GM12878 (cell line): Measurements from ENCODE around the gene CRTC2. TPM values are rescaled to one million over a fixed set of nuclear protein-coding genes. Genes with fewer than 3 reads are reported as not detected.

ENCODE experiments used
- ATAC-seq: fragments of 200-7000 bp; cut with Tn5 transposase; 3 replicates; pipeline ENCODE4 v1.9.1; 2020; ENCODE audit warnings: mild to moderate bottlenecking, moderate library complexity
- BruUV-seq: library from RNA; stranded (reverse); fragments of 400-500 nt; replicated peaks from 2 replicates; lab custom pipeline; 2021; lab: Mats Ljungman, UMichigan
- CTCF ChIA-PET: fragments of 300-600 bp; sonication (Branson Sonifier 250); formaldehyde crosslinking; extraction: SDS; loops from one replicate; lab custom pipeline; 2021; ENCODE audit warnings: inconsistent platforms; lab: Yijun Ruan, JAX
- POLR2A ChIA-PET: fragments of 350-600 bp; formaldehyde crosslinking; extraction: SDS; loops from one replicate; lab custom pipeline; 2021; ENCODE audit warnings: inconsistent platforms; lab: Charles Lee
- RAD21 ChIA-PET: fragments of 300-600 bp; sonication (Branson Sonifier 250); formaldehyde crosslinking; loops from one replicate; lab custom pipeline; 2023; ENCODE audit warnings: antibody characterized with exemption; ENCODE audit not compliant: unreplicated experiment; lab: Charles Lee
- SMC1A ChIA-PET: fragments of 300-600 bp; sonication (Branson Sonifier 250); formaldehyde crosslinking; loops from one replicate; lab custom pipeline; 2023; ENCODE audit not compliant: unreplicated experiment, uncharacterized antibody; lab: Charles Lee
- DNase-seq: peaks from one replicate; pipeline ENCODE4 v3.0.0-alpha.2; 2011; ENCODE audit warnings: low read depth, low spot score
- FAIRE-seq: peaks from 3 replicates; lab custom pipeline; 2011; peaks lifted over from hg19 to GRCh38; lab: Jason Lieb, UNC
- H2AFZ ChIP-seq: 2 replicates; pipeline ENCODE4 v1.6.0; 2011; ENCODE audit warnings: low read depth, low read length, control low read depth; ENCODE audit not compliant: control insufficient read depth
- H3K27ac ChIP-seq: 2 replicates; pipeline ENCODE4 v1.5.1; 2011; ENCODE audit warnings: control low read depth; ENCODE audit not compliant: control insufficient read depth, insufficient read depth
- H3K27me3 ChIP-seq, 2 experiments: replicated peaks in 1 of 2; 2 replicates each; pipeline versions ENCODE4 v1.6.0 to v1.6.1; 2011; ENCODE audit warnings: low read length in 1 of 2; ENCODE audit not compliant: control insufficient read depth in 2 of 2, insufficient read depth in 2 of 2
- H3K36me3 ChIP-seq, 2 experiments: 2 replicates each; pipeline ENCODE4 v1.5.1; 2011; ENCODE audit warnings: low read length in 1 of 2; ENCODE audit not compliant: control insufficient read depth in 2 of 2, insufficient read depth in 2 of 2
- H3K4me1 ChIP-seq: 2 replicates; pipeline ENCODE4 v1.6.1; 2011; ENCODE audit warnings: mild to moderate bottlenecking, low read length, moderate library complexity, mixed read lengths; ENCODE audit not compliant: control insufficient read depth, insufficient read depth
- H3K4me2 ChIP-seq: 2 replicates; pipeline ENCODE4 v1.6.0; 2011; ENCODE audit warnings: control low read depth; ENCODE audit not compliant: control insufficient read depth, insufficient read depth
- H3K4me3 ChIP-seq: fragments of 200-600 bp; sonication (generic); 2 replicates; pipeline ENCODE4 v1.5.1; 2016
- H3K79me2 ChIP-seq: 2 replicates; pipeline ENCODE4 v1.6.0; 2011; ENCODE audit warnings: low read length; ENCODE audit not compliant: control insufficient read depth, insufficient read depth
- H3K9ac ChIP-seq: 2 replicates; pipeline ENCODE4 v1.8.0; 2011; ENCODE audit warnings: low read length, control low read depth, mixed read lengths; ENCODE audit not compliant: control insufficient read depth, insufficient read depth
- H3K9me3 ChIP-seq: replicated peaks from 3 replicates; pipeline ENCODE4 v1.5.1; 2011; ENCODE audit warnings: mild to moderate bottlenecking, low read length; ENCODE audit not compliant: control insufficient read depth, insufficient read depth
- H4K20me1 ChIP-seq: 2 replicates; pipeline ENCODE4 v1.6.0; 2011; ENCODE audit not compliant: control insufficient read depth, insufficient read depth
- GATAD2B ChIP-seq: fragments of 450-650 bp; conservative IDR thresholded peaks from 2 replicates; pipeline ENCODE4 v1.6.1; 2017; ENCODE audit warnings: low read depth, mild to moderate bottlenecking, moderate library complexity
- NFYA ChIP-seq: IDR thresholded peaks from 2 replicates; pipeline ENCODE4 v1.6.1; 2011; ENCODE audit warnings: low read depth, mild to moderate bottlenecking, low read length, improper control_type of control experiment, borderline replicate concordance
- STAT3 ChIP-seq: IDR thresholded peaks from 2 replicates; pipeline ENCODE4 v1.6.1; 2011; ENCODE audit warnings: low read depth, low read length, improper control_type of control experiment
- TCF12 ChIP-seq: IDR thresholded peaks from 2 replicates; pipeline ENCODE4 v1.6.1; 2011; ENCODE audit warnings: low read depth, mild to moderate bottlenecking, low read length
- WGBS: methylation state at CpG from one replicate; pipeline ENCODE4 v1.1.6; 2016; ENCODE audit warnings: low lambda C conversion rate; ENCODE audit not compliant: insufficient replicate concordance, insufficient coverage; ENCODE audit errors: missing lambda C conversion rate; 5-methylcytosine and 5-hydroxymethylcytosine counted together
- in situ Hi-C: fragments of 300-500 bp; cut with MboI; formaldehyde crosslinking; loops from 9 replicates; pipeline ENCODE4 v1.14.3; 2018; ENCODE audit warnings: mixed read lengths
- intact Hi-C: fragments of 100-400 bp; cut with micrococcal nuclease; formaldehyde crosslinking; loops from one replicate; pipeline ENCODE4 v1.14.2; 2022; ENCODE audit not compliant: unreplicated experiment
- polyA plus RNA-seq, 11 experiments: library from polyadenylated mRNA; depleted of rRNA in 4 of 11; unstranded in 6 of 11; stranded (reverse) in 5 of 11; fragments of >200 nt; fragmentation: Nextera tagmentation in 4 of 11; fragmentation: Illumina TruSeq in 1 of 11; extraction: Ambion mirVana in 4 of 11; extraction: Trizol in 1 of 11; gene quantifications; 1 replicate in 1 of 11; 2 replicates in 10 of 11; pipeline versions ENCODE4 v1.2.1 to v1.2.3, GENCODE V29; 2011 to 2016; ENCODE audit warnings: inconsistent platforms in 2 of 11, missing spikeins in 2 of 11, low read depth in 1 of 11
- total RNA-seq, 4 experiments: library from RNA; depleted of rRNA in 3 of 4; stranded (reverse); fragments of >200 nt in 3 of 4; fragmentation: Illumina TruSeq in 1 of 4; extraction: Trizol in 1 of 4; gene quantifications; 2 replicates each; pipeline versions ENCODE4 v1.2.1 to v1.2.3, GENCODE V29; 2013 to 2021
- TF ChIP-seq, protein P1 (sequence below): fragments of 450-650 bp; IDR thresholded peaks from 2 replicates; pipeline ENCODE4 v1.6.1; 2017; ENCODE audit warnings: mild to moderate bottlenecking, low read depth, inconsistent platforms; ENCODE audit not compliant: poor library complexity, severe bottlenecking
- TF ChIP-seq, protein P2 (sequence below): IDR thresholded peaks from 2 replicates; pipeline ENCODE4 v1.6.1; 2011; ENCODE audit warnings: mild to moderate bottlenecking, low read depth, low read length, moderate library complexity; ENCODE audit not compliant: insufficient replicate concordance

Gene CRTC2
- total and polyA plus RNA-seq, 10 of the 15 experiments (the other 5 are each of a cell fraction or from before 2014, with no cell fraction given) = 5.1 to 57.9 (median 32.7) TPM

GRCh38 chr1:153929426-153929825, 29.0 kb downstream of the CRTC2 start:
- Histone ChIP-seq H3K27me3 (no peaks in the 10 kb centered on the region), H3K4me1 (peaks cover 18% of the 10 kb centered on the region), H3K4me2 (no peak overlapping the region), H3K9ac (no peak overlapping the region), H2AFZ (no peak overlapping the region), H3K27ac (peak overlapping the region; percentile 74; the same call in 1 of the 2 replicates), H3K4me3 (no peak overlapping the region), H3K9me3 (no peaks in the 10 kb centered on the region), H3K79me2 (no peaks in the 10 kb centered on the region; the same call in 1 of the 2 replicates), H4K20me1 (no peaks in the 10 kb centered on the region), H3K36me3 (peaks cover 4 to 9% of the 10 kb centered on the region in 2 experiments; a peak in 3 of 4 replicates)
- 96% methylated on average over 5 of the region's 5 CpGs for WGBS
- in situ Hi-C loops (no loop called here), intact Hi-C loops (no loop called here)
- POLR2A ChIA-PET = interaction anchor here (0.5 to 1.9 kb wide), 6 partner anchors 8 to 89 kb away, joined by 3 to 8 read pairs (median 4); partner anchors contain the start of gene SLC39A1
- SMC1A ChIA-PET = interaction anchor here (0.7 to 1.1 kb wide), 2 partner anchors 14 to 15 kb away, joined by 3 read pairs; no protein-coding TSS in a partner anchor
- ATAC-seq (no peak), DNase-seq (no peak), FAIRE-seq (no peak)
- no TSS peak for BruUV-seq
- CTCF ChIA-PET = interaction anchor here (0.7 to 1.4 kb wide), 2 partner anchors 9 to 21 kb away, joined by 3 to 4 read pairs; no protein-coding TSS in a partner anchor
- RAD21 ChIA-PET = interaction anchor here (2.8 kb wide), 1 partner anchor 16 kb away, joined by 18 read pairs; the partner anchor contains the start of gene DENND4B
- TF ChIP-seq, protein P1, sequence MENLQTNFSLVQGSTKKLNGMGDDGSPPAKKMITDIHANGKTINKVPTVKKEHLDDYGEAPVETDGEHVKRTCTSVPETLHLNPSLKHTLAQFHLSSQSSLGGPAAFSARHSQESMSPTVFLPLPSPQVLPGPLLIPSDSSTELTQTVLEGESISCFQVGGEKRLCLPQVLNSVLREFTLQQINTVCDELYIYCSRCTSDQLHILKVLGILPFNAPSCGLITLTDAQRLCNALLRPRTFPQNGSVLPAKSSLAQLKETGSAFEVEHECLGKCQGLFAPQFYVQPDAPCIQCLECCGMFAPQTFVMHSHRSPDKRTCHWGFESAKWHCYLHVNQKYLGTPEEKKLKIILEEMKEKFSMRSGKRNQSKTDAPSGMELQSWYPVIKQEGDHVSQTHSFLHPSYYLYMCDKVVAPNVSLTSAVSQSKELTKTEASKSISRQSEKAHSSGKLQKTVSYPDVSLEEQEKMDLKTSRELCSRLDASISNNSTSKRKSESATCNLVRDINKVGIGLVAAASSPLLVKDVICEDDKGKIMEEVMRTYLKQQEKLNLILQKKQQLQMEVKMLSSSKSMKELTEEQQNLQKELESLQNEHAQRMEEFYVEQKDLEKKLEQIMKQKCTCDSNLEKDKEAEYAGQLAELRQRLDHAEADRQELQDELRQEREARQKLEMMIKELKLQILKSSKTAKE = no peak
- TF ChIP-seq NFYA (no peak), TCF12 (no peak), GATAD2B (no peak), STAT3 (no peak)
- TF ChIP-seq, protein P2, sequence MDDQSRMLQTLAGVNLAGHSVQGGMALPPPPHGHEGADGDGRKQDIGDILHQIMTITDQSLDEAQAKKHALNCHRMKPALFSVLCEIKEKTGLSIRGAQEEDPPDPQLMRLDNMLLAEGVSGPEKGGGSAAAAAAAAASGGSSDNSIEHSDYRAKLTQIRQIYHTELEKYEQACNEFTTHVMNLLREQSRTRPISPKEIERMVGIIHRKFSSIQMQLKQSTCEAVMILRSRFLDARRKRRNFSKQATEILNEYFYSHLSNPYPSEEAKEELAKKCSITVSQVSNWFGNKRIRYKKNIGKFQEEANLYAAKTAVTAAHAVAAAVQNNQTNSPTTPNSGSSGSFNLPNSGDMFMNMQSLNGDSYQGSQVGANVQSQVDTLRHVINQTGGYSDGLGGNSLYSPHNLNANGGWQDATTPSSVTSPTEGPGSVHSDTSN = no peak
